K562 (cell line): Measurements from ENCODE around the gene ODAPH. TPM values are rescaled to one million over a fixed set of nuclear protein-coding genes. Genes with fewer than 3 reads are reported as not detected.

Source experiments
- ELF2 ChIP-seq: fragments of 250-450 bp; sonication (Bioruptor Pico); IDR thresholded peaks from 2 replicates; pipeline ENCODE4 v1.5.0; 2021; ENCODE audit warnings: mild to moderate bottlenecking
- MXI1 ChIP-seq: IDR thresholded peaks from 2 replicates; pipeline ENCODE4 v1.6.1; 2011; ENCODE audit warnings: low read depth, mild to moderate bottlenecking, improper control_type of control experiment, low read length
- NR2C1 ChIP-seq, 2 experiments: fragments of 450-650 bp; IDR thresholded peaks; 2 replicates each; pipeline ENCODE4 v1.6.1; 2017; ENCODE audit warnings: mild to moderate bottlenecking in 2 of 2, antibody characterized with exemption in 1 of 2, inconsistent platforms in 1 of 2, missing compliant biosample characterization in 1 of 2, missing genetic modification characterization in 1 of 2
- PRPF4 ChIP-seq: fragments of 200-400 bp; formaldehyde crosslinking; IDR thresholded peaks from one replicate; pipeline ENCODE4 v1.6.1; 2017; ENCODE audit warnings: low read length, low read depth, mild to moderate bottlenecking; ENCODE audit not compliant: insufficient read depth, poor library complexity, severe bottlenecking
- SOX6 ChIP-seq: fragments of 450-650 bp; IDR thresholded peaks from 2 replicates; pipeline ENCODE4 v1.6.1; 2014; ENCODE audit warnings: mild to moderate bottlenecking
- TCF7 ChIP-seq: sonication (generic); IDR thresholded peaks from 2 replicates; pipeline ENCODE4 v1.6.1; 2016; ENCODE audit warnings: antibody characterized with exemption, borderline replicate concordance
- TRIM24 ChIP-seq, 2 experiments: fragments of 450-650 bp; IDR thresholded peaks; 2 replicates each; pipeline ENCODE4 v1.6.1; 2016
- TRIM28 ChIP-seq: fragments of 450-650 bp; IDR thresholded peaks from 2 replicates; pipeline ENCODE4 v1.6.1; 2017
- ZNF140 ChIP-seq: fragments of 250-450 bp; sonication (Bioruptor Pico); IDR thresholded peaks from 2 replicates; pipeline ENCODE4 v1.8.0; 2021; ENCODE audit warnings: moderate library complexity, mild to moderate bottlenecking, inconsistent platforms
- ZNF175 ChIP-seq: fragments of 200-800 bp; sonication (Bioruptor generic); IDR thresholded peaks from 2 replicates; pipeline ENCODE4 v1.6.1; 2016; ENCODE audit warnings: low read depth, mild to moderate bottlenecking, missing genetic modification characterization, missing compliant biosample characterization
- ZNF696 ChIP-seq: fragments of 250-450 bp; sonication (Bioruptor Pico); conservative IDR thresholded peaks from 2 replicates; pipeline ENCODE4 v1.4.0; 2020; ENCODE audit warnings: mild to moderate bottlenecking, moderate library complexity
- polyA plus RNA-seq, 8 experiments: library from polyadenylated mRNA; depleted of rRNA in 4 of 8; stranded (reverse) in 5 of 8; unstranded in 3 of 8; fragments of >200 nt; fragmentation: Nextera tagmentation in 2 of 8; fragmentation: Illumina TruSeq in 1 of 8; extraction: Ambion mirVana in 2 of 8; extraction: Trizol in 1 of 8; gene quantifications; 2 replicates each; pipeline versions ENCODE4 v1.2.1 to v1.2.3, GENCODE V29; 2011 to 2014; ENCODE audit warnings: inconsistent platforms in 1 of 8, missing spikeins in 1 of 8
- total RNA-seq, 7 experiments: library from RNA; depleted of rRNA in 6 of 7; stranded (reverse); fragments of >200 nt in 6 of 7; fragmentation: Illumina TruSeq in 2 of 7; extraction: Trizol in 2 of 7; gene quantifications; 2 replicates each; pipeline versions ENCODE4 v1.2.1 to v1.2.3, GENCODE V29; 2011 to 2021; ENCODE audit warnings: low replicate concordance in 1 of 7
- TF ChIP-seq, protein P1 (sequence below), 2 experiments: fragments of 450-650 bp; conservative IDR thresholded peaks; 2 replicates each; pipeline ENCODE4 v1.6.1; 2017; ENCODE audit warnings: mild to moderate bottlenecking in 2 of 2, moderate library complexity in 2 of 2
- TF ChIP-seq, protein P2 (sequence below): sonication (generic); IDR thresholded peaks from 2 replicates; pipeline ENCODE4 v1.6.1; 2016
- TF ChIP-seq, protein P3 (sequence below): sonication (generic); formaldehyde crosslinking; IDR thresholded peaks from 2 replicates; pipeline ENCODE4 v1.8.1; 2022; ENCODE audit warnings: missing genetic modification reagents
- TF ChIP-seq, protein P4 (sequence below), 2 experiments: fragments of 450-650 bp; formaldehyde crosslinking in 1 of 2; IDR thresholded peaks; 2 replicates each; pipeline versions ENCODE4 v1.4.0 to v1.6.1; 2014 to 2020; ENCODE audit warnings: mild to moderate bottlenecking in 2 of 2, borderline replicate concordance in 1 of 2, low read depth in 1 of 2

Gene ODAPH
- total and polyA plus RNA-seq, 9 of the 15 experiments (the other 6 are each of a cell fraction or from before 2014, with no cell fraction given): not detected

DNA sequence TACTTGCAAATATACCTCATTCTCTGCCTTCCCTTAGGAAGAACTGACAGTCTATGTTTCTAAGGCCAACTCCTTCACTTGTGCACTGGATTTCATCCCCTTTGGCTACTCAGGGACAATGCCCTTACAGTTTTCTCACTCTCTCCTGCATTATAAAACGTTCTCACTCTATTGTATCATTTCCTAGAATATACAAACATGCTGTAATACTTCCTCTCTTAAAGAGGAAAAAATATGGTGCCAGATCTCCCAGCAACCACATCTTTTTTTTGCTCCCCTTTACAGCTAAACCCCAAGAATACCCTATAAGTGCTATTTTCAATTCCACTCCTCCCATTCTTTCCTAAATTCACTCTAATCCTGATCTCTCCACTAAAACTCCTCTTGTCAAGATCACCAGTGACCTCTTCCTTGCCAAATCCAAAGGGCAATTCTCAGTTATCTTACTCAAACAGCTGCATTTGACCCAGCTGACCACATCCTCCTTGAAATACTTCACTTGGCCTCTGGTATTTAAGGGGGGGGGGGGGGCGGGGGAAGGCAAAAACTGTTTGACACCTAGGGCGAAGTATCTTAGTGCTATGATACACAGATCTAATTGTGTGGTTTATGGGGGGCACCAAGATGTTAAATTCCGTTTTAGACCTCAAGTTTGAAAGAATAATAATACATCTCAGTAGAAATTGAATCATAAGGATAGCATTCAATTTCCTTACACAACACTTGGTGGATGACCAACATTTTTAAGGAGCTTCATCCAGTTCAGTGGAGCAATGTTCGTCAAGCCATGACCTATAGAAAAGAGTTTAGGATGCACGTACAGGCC lies 43.3 kb upstream of the ODAPH start (continued):
- TF ChIP-seq, protein P1, sequence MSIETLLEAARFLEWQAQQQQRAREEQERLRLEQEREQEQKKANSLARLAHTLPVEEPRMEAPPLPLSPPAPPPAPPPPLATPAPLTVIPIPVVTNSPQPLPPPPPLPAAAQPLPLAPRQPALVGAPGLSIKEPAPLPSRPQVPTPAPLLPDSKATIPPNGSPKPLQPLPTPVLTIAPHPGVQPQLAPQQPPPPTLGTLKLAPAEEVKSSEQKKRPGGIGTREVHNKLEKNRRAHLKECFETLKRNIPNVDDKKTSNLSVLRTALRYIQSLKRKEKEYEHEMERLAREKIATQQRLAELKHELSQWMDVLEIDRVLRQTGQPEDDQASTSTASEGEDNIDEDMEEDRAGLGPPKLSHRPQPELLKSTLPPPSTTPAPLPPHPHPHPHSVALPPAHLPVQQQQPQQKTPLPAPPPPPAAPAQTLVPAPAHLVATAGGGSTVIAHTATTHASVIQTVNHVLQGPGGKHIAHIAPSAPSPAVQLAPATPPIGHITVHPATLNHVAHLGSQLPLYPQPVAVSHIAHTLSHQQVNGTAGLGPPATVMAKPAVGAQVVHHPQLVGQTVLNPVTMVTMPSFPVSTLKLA (conservative IDR thresholded peaks at IDR 0.05): peak in 1 of 2 experiments; percentile 55; a peak in 2 of 4 replicates
- TF ChIP-seq NR2C1 (IDR thresholded peaks at IDR 0.05): peak; percentile 73
- TF ChIP-seq NR2C1 (tag; IDR thresholded peaks at IDR 0.05): peak; percentile 64
- TF ChIP-seq, protein P2, sequence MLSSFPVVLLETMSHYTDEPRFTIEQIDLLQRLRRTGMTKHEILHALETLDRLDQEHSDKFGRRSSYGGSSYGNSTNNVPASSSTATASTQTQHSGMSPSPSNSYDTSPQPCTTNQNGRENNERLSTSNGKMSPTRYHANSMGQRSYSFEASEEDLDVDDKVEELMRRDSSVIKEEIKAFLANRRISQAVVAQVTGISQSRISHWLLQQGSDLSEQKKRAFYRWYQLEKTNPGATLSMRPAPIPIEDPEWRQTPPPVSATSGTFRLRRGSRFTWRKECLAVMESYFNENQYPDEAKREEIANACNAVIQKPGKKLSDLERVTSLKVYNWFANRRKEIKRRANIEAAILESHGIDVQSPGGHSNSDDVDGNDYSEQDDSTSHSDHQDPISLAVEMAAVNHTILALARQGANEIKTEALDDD: peak; percentile 78
- TF ChIP-seq ZNF140 (CRISPR knock-in tag): no peak
- TF ChIP-seq, protein P3, sequence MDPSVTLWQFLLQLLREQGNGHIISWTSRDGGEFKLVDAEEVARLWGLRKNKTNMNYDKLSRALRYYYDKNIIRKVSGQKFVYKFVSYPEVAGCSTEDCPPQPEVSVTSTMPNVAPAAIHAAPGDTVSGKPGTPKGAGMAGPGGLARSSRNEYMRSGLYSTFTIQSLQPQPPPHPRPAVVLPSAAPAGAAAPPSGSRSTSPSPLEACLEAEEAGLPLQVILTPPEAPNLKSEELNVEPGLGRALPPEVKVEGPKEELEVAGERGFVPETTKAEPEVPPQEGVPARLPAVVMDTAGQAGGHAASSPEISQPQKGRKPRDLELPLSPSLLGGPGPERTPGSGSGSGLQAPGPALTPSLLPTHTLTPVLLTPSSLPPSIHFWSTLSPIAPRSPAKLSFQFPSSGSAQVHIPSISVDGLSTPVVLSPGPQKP (CRISPR knock-in tag): no peak
- TF ChIP-seq TRIM28: 0 out of 2 replicates have a peak, but pooled peaks have one; percentile 27
- 0 out of 2 replicates have a peak, but pooled peaks have one; percentile 14 for TF ChIP-seq ZNF175
- no peak for TF ChIP-seq ELF2 (CRISPR knock-in tag)
- no peak for TF ChIP-seq TCF7
- peak; percentile 69 for TF ChIP-seq SOX6
- peak; percentile 63 to 69 for TF ChIP-seq TRIM24 (IDR thresholded peaks at IDR 0.05)
- TF ChIP-seq, protein P4, sequence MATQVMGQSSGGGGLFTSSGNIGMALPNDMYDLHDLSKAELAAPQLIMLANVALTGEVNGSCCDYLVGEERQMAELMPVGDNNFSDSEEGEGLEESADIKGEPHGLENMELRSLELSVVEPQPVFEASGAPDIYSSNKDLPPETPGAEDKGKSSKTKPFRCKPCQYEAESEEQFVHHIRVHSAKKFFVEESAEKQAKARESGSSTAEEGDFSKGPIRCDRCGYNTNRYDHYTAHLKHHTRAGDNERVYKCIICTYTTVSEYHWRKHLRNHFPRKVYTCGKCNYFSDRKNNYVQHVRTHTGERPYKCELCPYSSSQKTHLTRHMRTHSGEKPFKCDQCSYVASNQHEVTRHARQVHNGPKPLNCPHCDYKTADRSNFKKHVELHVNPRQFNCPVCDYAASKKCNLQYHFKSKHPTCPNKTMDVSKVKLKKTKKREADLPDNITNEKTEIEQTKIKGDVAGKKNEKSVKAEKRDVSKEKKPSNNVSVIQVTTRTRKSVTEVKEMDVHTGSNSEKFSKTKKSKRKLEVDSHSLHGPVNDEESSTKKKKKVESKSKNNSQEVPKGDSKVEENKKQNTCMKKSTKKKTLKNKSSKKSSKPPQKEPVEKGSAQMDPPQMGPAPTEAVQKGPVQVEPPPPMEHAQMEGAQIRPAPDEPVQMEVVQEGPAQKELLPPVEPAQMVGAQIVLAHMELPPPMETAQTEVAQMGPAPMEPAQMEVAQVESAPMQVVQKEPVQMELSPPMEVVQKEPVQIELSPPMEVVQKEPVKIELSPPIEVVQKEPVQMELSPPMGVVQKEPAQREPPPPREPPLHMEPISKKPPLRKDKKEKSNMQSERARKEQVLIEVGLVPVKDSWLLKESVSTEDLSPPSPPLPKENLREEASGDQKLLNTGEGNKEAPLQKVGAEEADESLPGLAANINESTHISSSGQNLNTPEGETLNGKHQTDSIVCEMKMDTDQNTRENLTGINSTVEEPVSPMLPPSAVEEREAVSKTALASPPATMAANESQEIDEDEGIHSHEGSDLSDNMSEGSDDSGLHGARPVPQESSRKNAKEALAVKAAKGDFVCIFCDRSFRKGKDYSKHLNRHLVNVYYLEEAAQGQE (IDR thresholded peaks at IDR 0.05; ENCODE audit: borderline replicate concordance): peak; percentile 5; the same call in 1 of the 2 replicates
- TF ChIP-seq, protein P4 (CRISPR knock-in tag; IDR thresholded peaks at IDR 0.05; ENCODE audit: low read depth): no peak
- no peak for TF ChIP-seq ZNF696 (CRISPR knock-in tag)
- TF ChIP-seq PRPF4: no peak
- TF ChIP-seq MXI1: no peak
